ENCODE measurements around the gene EXOC3.

EXOC3 gene

DNA sequence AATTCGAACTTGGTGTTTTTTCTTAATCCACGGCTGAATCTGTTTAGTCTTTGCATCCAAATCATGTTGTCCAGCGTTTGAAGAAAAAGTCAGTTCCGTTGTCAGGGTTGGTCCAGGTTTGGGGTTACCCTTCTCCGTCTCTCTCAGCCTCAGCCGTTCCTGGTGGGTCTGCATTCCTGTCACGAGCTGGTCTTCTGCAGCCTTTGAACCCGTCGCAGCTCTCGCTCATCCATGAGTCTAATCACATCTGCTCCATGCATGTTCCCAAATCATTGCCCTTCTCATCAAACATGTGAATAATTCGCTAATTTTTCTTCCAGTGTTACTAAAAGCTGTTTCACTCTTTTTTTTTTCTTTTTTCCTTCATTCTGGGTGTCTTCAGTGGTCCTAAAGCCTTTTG, 39.0 kb upstream of the EXOC3 start:
- TF ChIP-seq, protein P1, sequence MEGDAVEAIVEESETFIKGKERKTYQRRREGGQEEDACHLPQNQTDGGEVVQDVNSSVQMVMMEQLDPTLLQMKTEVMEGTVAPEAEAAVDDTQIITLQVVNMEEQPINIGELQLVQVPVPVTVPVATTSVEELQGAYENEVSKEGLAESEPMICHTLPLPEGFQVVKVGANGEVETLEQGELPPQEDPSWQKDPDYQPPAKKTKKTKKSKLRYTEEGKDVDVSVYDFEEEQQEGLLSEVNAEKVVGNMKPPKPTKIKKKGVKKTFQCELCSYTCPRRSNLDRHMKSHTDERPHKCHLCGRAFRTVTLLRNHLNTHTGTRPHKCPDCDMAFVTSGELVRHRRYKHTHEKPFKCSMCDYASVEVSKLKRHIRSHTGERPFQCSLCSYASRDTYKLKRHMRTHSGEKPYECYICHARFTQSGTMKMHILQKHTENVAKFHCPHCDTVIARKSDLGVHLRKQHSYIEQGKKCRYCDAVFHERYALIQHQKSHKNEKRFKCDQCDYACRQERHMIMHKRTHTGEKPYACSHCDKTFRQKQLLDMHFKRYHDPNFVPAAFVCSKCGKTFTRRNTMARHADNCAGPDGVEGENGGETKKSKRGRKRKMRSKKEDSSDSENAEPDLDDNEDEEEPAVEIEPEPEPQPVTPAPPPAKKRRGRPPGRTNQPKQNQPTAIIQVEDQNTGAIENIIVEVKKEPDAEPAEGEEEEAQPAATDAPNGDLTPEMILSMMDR (IDR thresholded peaks at IDR 0.05; ENCODE audit: extremely low read depth, missing control alignments) = no peak
- no peak for DNase-seq (ENCODE audit: low spot score)

DNA sequence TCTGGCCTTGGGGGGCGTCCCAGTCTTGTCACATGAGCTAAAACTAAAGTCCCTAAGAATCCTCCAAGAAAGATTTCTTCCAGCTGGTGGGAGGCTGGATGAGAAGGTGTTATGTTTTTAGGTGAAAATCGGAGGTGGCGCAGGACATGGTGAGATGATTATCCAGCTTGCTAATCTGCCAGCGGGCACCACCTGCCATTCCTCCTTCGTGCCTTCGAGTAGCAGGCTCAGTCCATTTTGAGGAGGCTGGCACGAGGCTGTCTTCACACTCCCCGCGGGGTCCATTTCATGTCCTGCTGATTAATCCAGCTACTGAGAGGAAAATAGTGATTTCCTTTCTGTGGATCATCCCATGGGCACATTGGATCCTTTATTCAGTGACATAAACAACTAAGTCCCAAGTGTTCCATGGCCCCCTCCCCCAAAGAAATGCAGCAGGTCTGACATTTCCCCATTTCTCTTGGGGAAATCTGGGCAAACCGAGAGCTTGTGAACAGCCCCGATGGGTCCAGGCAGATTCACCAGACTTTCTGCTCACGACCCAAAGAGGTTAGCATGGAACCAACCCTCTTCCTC, 38.2 kb upstream of the EXOC3 start:
- TF ChIP-seq, protein P1 (IDR thresholded peaks at IDR 0.05; ENCODE audit: extremely low read depth, missing control alignments) = no peak
- no peak for DNase-seq (ENCODE audit: low spot score)

DNA sequence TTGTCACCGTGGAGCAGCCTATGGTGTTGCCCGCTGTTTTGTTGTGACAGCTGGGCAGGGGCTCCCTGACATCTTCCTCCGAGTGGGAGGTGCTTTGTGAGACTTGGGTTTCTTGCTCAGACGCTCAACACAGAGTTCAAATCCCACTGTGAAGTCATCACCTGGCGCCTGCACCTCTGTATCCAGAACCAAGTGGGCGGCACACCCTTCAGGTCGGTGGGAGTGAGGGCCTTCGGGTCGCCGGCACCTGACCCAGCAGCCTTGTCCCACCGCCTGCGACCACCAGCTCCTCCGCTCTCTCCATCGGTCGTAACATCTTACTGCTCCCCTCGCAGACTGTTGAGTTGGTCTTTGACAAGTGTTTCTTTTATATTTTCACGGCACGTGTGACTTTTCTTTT, 37.6 kb upstream of the EXOC3 start:
- DNase-seq (ENCODE audit: low spot score) = no peak
- TF ChIP-seq, protein P1 (IDR thresholded peaks at IDR 0.05; ENCODE audit: extremely low read depth, missing control alignments) = no peak

DNA sequence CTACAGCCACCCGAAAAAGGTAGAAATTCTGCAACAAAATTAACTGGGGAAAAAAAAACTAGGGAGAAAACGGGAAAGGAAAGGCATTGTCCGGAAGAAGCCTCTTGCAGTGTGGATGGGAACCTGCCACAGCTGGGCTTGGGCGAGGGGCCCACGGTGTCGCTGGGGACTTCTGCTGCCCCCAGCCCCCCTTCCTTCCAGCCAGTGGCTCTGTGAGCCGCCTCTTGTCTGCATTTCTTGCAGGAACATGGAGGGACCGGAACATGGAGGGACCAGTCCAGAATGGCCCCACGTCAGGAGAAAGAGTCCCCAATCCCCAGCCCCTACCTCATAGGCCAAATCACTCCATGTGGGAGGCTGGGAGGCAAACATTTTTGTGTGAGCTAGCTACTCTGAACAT, 36.9 kb upstream of the EXOC3 start:
- DNase-seq (ENCODE audit: low spot score) = no peak
- TF ChIP-seq, protein P1 (IDR thresholded peaks at IDR 0.05; ENCODE audit: extremely low read depth, missing control alignments) = no peak

DNA sequence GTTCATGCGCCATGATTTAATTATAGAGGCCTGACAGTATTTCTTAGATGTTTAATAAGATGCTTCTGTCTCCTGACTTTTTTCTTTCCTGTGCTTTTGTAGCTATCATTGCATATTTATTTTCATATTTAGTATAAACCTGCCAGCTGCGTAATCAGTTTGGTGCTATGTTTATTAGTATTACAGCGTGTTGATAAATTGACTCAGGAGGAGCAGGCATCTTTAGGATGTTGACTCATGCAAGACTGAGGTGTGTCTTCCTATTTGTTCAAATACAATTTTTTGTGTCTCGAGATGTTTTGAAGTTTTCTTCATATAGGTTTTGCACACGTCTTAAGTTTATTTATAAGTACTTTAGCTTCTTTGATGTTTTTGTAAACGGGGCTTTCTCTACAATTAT, 35.9 kb upstream of the EXOC3 start:
- DNase-seq (ENCODE audit: low spot score) = no peak
- TF ChIP-seq, protein P1 (IDR thresholded peaks at IDR 0.05; ENCODE audit: extremely low read depth, missing control alignments) = no peak

DNA sequence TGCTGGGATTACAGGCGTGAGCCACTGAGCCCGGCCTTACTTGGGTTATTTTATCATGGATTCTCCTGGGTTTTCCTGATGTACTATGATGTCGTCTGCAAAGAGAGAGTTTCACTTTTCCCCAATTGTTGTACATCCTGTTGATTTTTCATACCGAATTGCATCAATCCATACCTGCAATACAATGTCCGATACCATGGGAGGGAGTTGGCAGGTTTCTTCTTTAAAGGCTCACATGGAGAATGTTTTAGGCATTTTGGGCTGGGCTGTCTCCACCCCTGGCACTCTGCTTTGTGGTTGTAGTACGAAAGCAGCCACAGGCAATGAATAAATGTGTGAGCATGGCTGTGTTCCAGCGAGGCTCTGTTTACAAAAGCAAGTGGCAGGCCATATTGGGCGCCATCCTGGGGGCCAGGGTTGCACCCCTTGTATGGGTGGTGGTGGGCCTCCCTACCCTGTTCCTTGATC, 35.1 kb upstream of the EXOC3 start:
- DNase-seq (ENCODE audit: low spot score) = no peak
- TF ChIP-seq, protein P1 (IDR thresholded peaks at IDR 0.05; ENCODE audit: extremely low read depth, missing control alignments) = no peak

DNA sequence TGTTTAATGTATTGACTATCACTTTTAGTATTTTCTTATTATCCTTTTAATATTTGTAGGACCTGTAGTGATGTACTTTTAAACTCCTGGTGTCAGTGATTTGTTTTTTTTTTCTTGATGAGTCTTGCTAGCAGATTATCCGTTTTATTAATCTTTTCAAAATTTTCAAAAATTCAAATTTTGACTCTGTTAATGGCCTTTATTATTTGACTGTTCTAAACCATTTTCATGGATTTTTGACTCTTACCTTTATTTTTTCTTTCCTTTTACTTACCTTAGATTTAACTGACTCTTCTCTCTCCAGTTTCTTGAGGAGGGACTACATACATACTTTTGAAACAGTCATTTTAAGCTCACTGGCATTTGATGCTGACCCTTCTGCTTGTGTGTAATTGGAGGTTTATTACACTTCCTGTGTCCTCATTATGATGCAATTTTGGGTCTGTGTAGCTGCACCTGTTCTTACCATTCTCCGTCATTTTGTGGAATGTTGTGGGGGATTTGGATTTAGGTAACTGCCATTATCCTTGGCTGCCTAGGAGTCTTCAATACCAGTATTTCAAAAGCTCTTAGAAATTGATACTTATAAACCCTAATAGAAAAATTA, 32.0 kb upstream of the EXOC3 start:
- TF ChIP-seq, protein P1 (IDR thresholded peaks at IDR 0.05; ENCODE audit: extremely low read depth, missing control alignments) = no peak
- DNase-seq (ENCODE audit: low spot score) = no peak
